Panc1 (cell line): ENCODE data around the gene ABCB6. TPM values are rescaled to one million over a fixed set of nuclear protein-coding genes. Genes with fewer than 3 reads are reported as not detected.

ENCODE experiments used
- ATAC-seq: fragments of 200-7000 bp; cut with Tn5 transposase; 2 replicates; pipeline ENCODE4 v1.9.1; 2020; ENCODE audit warnings: mild to moderate bottlenecking, moderate library complexity
- BruUV-seq: library from RNA; stranded (reverse); fragments of 400-500 nt; replicated peaks from 2 replicates; lab custom pipeline; 2021; lab: Mats Ljungman, UMichigan
- CTCF ChIA-PET: fragments of 300-600 bp; sonication (Branson Sonifier 250); formaldehyde crosslinking; loops from one replicate; lab custom pipeline; 2022; ENCODE audit warnings: antibody characterized with exemption; lab: Charles Lee
- POLR2A ChIA-PET: fragments of 300-600 bp; sonication (Branson Sonifier 250); formaldehyde crosslinking; loops from one replicate; lab custom pipeline; 2022; ENCODE audit warnings: antibody characterized with exemption; lab: Charles Lee
- DNase-seq: peaks from one replicate; pipeline ENCODE4 v3.0.0-alpha.2; 2010; ENCODE audit warnings: low read depth, low spot score
- H3K27ac ChIP-seq: 2 replicates; pipeline ENCODE4 v1.5.1; 2011; ENCODE audit warnings: mild to moderate bottlenecking, low read length, inconsistent platforms
- H3K27me3 ChIP-seq: fragments of 200-500 bp; sonication (Bioruptor generic); 2 replicates; pipeline ENCODE4 v1.6.0; 2014; ENCODE audit warnings: low read length, inconsistent platforms; ENCODE audit not compliant: control insufficient read depth, insufficient read depth
- H3K36me3 ChIP-seq: fragments of 200-500 bp; sonication (Bioruptor generic); 2 replicates; pipeline ENCODE4 v1.5.1; 2014; ENCODE audit warnings: inconsistent platforms, mild to moderate bottlenecking, low read length, moderate library complexity; ENCODE audit not compliant: control insufficient read depth, insufficient read depth
- H3K4me1 ChIP-seq: 2 replicates; pipeline ENCODE4 v1.5.1; 2011; ENCODE audit warnings: inconsistent platforms, mild to moderate bottlenecking, low read length, moderate library complexity; ENCODE audit not compliant: control insufficient read depth, insufficient read depth
- H3K4me3 ChIP-seq, 2 experiments: 2 replicates each; pipeline ENCODE4 v1.5.1; 2011 to 2012; ENCODE audit warnings: low read depth in 2 of 2, low read length in 2 of 2, mild to moderate bottlenecking in 2 of 2, inconsistent platforms in 1 of 2, moderate library complexity in 1 of 2
- H3K9me3 ChIP-seq: fragments of 200-500 bp; sonication (Bioruptor generic); 2 replicates; pipeline ENCODE4 v1.5.1; 2014; ENCODE audit warnings: low read depth, mild to moderate bottlenecking, inconsistent platforms, low read length, moderate library complexity; ENCODE audit not compliant: control insufficient read depth, insufficient read depth
- CTCF ChIP-seq: fragments of 450-650 bp; IDR thresholded peaks from 2 replicates; pipeline ENCODE4 v1.5.1; 2017; ENCODE audit warnings: mild to moderate bottlenecking
- POLR2AphosphoS5 ChIP-seq: IDR thresholded peaks from 2 replicates; pipeline ENCODE4 v1.6.1; 2012; ENCODE audit warnings: mild to moderate bottlenecking, low read depth, low read length, moderate library complexity
- REST ChIP-seq, 2 experiments: IDR thresholded peaks; 2 replicates each; pipeline ENCODE4 v1.6.1; 2011 to 2012; ENCODE audit warnings: low read depth in 2 of 2, control low read depth in 1 of 2, low read length in 1 of 2, mild to moderate bottlenecking in 1 of 2, moderate library complexity in 1 of 2; ENCODE audit not compliant: insufficient read depth in 1 of 2
- SIN3A ChIP-seq: IDR thresholded peaks from 2 replicates; pipeline ENCODE4 v1.6.1; 2012; ENCODE audit warnings: low read depth, mild to moderate bottlenecking, low read length, moderate library complexity, borderline replicate concordance; ENCODE audit not compliant: insufficient read depth
- TCF7L2 ChIP-seq: IDR thresholded peaks from 2 replicates; pipeline ENCODE4 v1.6.1; 2011; ENCODE audit warnings: mild to moderate bottlenecking, low read depth, low read length, inconsistent platforms
- in situ Hi-C: cut with HindIII; loops from 2 replicates; pipeline ENCODE4 v1.10.0; 2016; ENCODE audit warnings: low sequenced_read_pairs, low pct_unique_long_range_greater_than_20kb
- intact Hi-C: fragments of 100-400 bp; cut with micrococcal nuclease; formaldehyde crosslinking; loops from one replicate; pipeline ENCODE4 v1.10.0; 2022; ENCODE audit not compliant: unreplicated experiment
- total RNA-seq: library from RNA; stranded (reverse); gene quantifications from one replicate; pipeline ENCODE4 v1.2.1, GENCODE V29; 2021; ENCODE audit not compliant: unreplicated experiment

ABCB6 gene
- total RNA-seq, 1 experiment from 2014 or later, result 19.0 TPM

GRCh38 chr2:219221957-219222518, 3.3 kb upstream of the ABCB6 start:
- Histone ChIP-seq H3K4me3 (no peak overlapping the region), H3K4me1 (peaks cover 10% of the 10 kb centered on the region), H3K9me3 (no peaks in the 10 kb centered on the region), H3K27me3 (no peaks in the 10 kb centered on the region), H3K27ac (no peak overlapping the region), H3K36me3 (peaks cover 5% of the 10 kb centered on the region; the same call in 1 of the 2 replicates)
- TF ChIP-seq SIN3A (no peak), REST (IDR thresholded peaks at IDR 0.05; ENCODE audit: insufficient read depth in 1 of 2, low read depth in 2 of 2, low read length in 1 of 2) (no peak), POLR2AphosphoS5 (no peak), CTCF (no peak), TCF7L2 (no peak)
- ChIA-PET CTCF (interaction anchor here (0.7 kb wide), 1 partner anchor 57 kb away, joined by 4 read pairs; no protein-coding TSS in a partner anchor), POLR2A (no interaction called here)
- in situ Hi-C loops (no loop called here), intact Hi-C loops (no loop called here)
- DNase-seq (no peak), ATAC-seq (no peak)
- no TSS peak for BruUV-seq

GRCh38 chr2:219220652-219221402, 2.1 kb upstream of the ABCB6 start:
- H3K4me1 ChIP-seq, result peaks cover 10% of the 10 kb centered on the region
- DNase-seq (no peak), ATAC-seq (no peak)
- in situ Hi-C loops (no loop called here), intact Hi-C loops (no loop called here)
- H3K9me3 ChIP-seq, result no peaks in the 10 kb centered on the region
- BruUV-seq, result no TSS peak
- H3K36me3 ChIP-seq, result peaks cover 5% of the 10 kb centered on the region; the same call in 1 of the 2 replicates
- ChIA-PET CTCF (no interaction called here), POLR2A (no interaction called here)
- no peak overlapping the region for H3K4me3 ChIP-seq
- H3K27ac ChIP-seq, result no peak overlapping the region
- TF ChIP-seq SIN3A, result no peak
- no peak for TF ChIP-seq CTCF
- TF ChIP-seq TCF7L2, result no peak
- no peak for TF ChIP-seq POLR2AphosphoS5
- no peak for TF ChIP-seq REST (IDR thresholded peaks at IDR 0.05; ENCODE audit: insufficient read depth in 1 of 2, low read depth in 2 of 2, low read length in 1 of 2)
- no peaks in the 10 kb centered on the region for H3K27me3 ChIP-seq
